PC-3 (cell line): Measurements from ENCODE around the gene RNU1-3.
"Not testable (repeated sequence)": the region's sequence is repeated elsewhere in the genome, so short reads cannot be mapped to it uniquely, and the experiment has no call there.

Source experiments
- EZH2phosphoT487 ChIP-seq: fragments of 300-600 bp; sonication (generic); IDR thresholded peaks from 2 replicates; pipeline ENCODE4 v1.6.1; 2018; ENCODE audit warnings: mild to moderate bottlenecking, antibody characterized with exemption, low read length, borderline replicate concordance
- TF ChIP-seq, protein P1 (sequence below): fragments of 300-600 bp; sonication (generic); conservative IDR thresholded peaks from 2 replicates; pipeline ENCODE4 v1.5.1; 2017; ENCODE audit warnings: antibody characterized with exemption, low read depth, mild to moderate bottlenecking, low read length

DNA sequence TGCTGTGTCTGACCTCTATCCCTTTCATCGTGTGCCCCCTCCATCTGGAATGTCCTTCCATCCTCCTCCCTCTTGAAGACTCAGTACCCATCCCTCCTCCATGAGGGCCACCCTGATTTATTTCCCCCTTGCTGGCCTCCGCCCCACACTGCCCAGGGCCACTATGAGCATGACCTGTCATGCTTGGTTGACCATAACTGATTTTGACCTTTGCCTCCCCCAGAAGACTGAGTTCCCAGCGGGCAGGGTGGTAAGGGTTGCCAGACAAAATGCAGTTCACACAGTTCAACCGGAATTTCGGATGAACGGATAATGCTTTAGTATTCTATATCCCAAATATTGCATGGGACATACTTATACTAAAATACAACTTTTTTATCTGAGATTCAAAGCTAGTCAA, 42.0 kb upstream of the RNU1-3 start:
- TF ChIP-seq, protein P1, sequence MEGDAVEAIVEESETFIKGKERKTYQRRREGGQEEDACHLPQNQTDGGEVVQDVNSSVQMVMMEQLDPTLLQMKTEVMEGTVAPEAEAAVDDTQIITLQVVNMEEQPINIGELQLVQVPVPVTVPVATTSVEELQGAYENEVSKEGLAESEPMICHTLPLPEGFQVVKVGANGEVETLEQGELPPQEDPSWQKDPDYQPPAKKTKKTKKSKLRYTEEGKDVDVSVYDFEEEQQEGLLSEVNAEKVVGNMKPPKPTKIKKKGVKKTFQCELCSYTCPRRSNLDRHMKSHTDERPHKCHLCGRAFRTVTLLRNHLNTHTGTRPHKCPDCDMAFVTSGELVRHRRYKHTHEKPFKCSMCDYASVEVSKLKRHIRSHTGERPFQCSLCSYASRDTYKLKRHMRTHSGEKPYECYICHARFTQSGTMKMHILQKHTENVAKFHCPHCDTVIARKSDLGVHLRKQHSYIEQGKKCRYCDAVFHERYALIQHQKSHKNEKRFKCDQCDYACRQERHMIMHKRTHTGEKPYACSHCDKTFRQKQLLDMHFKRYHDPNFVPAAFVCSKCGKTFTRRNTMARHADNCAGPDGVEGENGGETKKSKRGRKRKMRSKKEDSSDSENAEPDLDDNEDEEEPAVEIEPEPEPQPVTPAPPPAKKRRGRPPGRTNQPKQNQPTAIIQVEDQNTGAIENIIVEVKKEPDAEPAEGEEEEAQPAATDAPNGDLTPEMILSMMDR = not testable (repeated sequence)
- TF ChIP-seq EZH2phosphoT487 = not testable (repeated sequence)
